NCI-H1694 (cell line): ENCODE measurements around the gene CHMP2A.

Experiments
- DNase-seq: peaks from one replicate; lab custom pipeline; 2025; lab: John Stamatoyannopoulos, UW

Gene CHMP2A

DNA sequence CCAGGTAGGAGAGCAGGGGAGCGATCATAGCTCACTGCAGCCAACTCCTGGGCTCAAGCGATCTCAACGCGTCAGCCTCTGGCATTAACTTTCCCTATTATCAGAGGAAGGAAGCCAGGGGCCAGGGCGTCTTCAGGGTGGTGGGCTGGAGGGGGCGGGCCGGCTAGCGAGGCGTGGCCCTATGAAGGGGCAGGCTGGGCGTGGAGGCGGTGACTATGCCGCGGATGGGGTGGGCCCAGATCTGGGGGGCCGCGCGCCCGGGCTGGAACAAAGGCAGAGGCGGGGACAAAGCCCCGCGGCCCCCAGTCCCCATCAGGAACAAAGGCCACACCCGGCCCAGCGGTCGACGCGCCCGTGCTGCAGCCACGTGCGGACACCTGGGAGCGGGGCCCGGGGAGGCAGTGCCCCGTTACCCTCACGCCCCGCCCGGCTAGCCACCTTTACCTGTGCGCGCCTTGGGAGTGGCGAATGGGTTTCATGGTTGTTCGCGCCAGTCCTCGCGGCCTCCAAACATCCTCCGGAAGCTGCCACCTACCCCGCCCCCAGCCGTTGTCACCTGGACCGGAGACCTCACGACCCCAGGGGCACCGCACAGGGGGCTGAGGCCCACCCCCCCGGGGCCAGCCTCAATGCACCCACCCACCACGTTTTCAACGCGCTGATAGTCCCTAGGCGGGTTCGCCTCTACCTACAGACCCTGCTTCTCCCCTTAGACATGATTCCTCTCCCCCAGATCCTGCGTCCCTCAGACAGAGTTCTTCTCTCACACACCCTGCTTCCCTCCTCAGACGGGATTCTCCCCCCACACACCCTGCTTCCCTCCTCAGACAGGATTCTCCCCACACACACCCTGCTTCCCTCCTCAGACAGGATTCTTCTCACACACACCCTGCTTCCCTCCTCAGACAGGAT, 16.4 kb downstream of the CHMP2A start:
- DNase-seq, result no peak

DNA sequence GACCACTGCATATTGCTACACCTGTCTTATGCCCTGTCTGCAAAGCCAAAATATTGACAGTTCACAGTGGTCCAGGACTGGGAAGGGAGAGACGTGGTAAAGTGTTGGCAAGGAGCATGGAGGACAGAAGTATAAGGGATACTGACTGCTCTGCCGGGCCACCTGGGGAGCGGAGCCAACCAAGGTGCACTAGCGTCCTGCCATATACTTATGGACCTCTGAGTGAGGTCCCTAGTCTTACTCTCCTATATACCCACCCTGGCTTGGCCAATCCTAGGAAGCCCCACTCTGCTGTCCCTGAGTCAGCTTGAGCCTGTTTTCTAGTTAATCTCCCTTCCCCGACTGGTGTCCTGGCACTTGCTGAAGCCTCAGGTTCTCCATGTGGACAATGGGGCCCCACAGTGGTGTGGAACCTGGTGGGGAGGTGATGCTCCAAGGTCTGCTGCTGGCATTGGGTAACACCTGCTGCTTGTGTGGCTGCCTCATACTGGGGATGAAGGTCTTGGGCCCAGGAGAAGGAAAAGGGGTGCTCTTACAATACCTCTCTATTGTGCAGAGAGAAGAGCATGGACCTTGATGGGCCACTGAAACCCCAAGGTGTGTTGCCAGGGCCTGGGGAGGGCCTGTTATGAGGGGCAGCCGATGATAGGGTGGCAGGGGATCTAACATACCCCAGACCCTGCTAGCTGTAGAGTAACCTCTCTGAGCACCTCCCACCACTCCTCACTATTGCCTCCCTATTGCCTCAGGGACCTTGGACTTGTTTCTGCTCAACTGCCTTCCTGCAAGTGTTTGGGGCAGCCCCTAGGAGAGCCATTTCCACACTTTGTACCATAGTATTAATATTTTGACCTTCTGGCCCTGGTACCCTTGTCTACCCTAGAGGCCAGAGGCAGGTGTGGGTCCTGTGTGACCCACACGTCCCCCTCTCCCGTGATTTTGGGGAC, 17.8 kb downstream of the CHMP2A start:
- no peak for DNase-seq

DNA sequence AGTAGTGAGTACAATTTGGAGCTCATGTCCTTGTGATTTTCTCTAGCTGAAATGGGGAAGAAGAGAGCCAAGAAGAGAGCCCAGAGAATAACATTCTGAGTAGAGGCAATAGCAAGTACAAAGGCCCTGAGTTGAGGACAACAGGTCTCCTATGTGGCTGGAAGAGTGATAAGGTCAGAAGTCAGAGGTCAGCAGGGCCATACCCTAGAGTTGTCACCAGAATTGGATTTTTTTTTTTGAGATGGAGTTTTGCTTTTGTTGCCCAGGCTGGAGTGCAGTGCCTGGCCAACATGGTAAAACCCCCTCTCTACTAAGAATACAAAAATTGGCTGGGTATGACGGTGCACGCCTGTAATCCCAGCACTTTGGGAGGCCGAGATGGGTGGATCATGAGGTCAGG, 19.0 kb downstream of the CHMP2A start:
- DNase-seq, result no peak

DNA sequence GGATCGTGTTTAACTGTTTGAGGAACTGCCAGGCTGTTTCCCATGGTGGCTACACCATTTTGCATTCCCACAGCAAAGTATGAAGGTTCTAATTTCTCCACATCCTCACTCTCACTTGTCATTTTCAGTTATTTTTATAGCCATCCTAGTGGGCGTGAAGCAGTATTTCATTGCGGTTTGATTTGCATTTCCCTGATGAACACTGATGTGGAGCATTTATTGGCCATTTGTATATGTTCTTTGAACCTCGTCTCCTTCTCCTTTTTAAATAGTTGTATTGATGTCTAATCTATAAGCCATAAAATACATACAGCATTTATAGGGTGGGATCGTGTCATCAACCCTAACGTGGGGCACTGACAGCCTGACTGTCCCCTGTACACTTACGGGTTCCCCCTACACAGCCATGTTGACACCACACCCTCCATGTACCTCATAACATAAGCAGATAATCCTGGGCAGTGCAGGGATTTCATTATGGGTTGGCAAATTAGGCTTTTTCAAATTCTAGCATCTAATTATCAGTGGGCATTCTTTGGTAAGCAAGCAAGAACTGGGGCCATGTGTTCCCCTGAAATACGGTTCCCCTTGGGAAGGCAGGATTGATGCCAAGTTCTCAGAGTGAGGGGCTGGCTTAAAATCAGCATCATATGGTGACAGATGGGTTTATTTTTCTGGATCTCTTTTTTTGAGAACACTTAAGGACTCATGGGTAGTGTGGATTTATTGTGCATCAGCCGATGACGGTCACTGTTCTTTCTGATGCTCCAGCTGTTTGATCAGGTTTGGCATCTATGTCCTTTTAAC, 23.7 kb downstream of the CHMP2A start:
- DNase-seq, result peak; percentile 26

DNA sequence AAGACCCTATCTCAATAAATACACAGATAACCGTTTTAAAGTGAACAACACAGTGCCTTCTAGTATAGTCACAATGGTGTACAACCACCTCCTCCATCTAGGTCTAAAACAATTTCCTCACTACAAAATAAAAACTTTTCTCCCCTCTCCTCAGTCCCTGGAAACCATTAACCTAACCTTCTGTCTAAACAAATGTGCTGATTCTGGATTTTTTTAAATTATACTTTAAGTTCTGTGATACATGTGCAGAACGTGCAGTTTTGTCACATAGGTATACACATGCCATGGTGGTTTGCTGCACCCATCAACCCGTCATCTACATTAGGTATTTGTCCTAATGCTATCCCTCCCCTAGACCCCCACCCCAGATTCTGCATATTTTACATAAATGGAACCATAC, 25.5 kb downstream of the CHMP2A start:
- DNase-seq, result no peak

DNA sequence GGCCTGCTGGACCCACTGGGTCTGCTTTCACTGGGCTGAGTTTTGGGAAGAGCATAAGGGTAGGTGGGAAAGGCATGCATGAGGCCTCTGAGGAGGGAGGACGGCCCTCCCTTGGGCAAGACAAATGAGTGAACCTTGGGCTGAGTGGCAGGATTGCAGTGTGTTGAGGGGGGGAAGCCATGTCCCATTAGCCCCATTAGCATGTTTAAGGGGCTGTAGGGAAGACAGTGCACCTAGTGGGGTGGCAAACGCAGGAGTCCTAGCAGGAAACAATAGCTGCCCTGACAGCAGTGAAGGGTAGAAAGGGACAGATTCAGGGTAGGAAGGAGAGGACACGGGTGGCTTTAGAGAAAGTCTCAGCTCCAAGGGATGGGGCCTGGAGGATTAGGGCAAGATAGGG, 32.2 kb downstream of the CHMP2A start:
- no peak for DNase-seq

DNA sequence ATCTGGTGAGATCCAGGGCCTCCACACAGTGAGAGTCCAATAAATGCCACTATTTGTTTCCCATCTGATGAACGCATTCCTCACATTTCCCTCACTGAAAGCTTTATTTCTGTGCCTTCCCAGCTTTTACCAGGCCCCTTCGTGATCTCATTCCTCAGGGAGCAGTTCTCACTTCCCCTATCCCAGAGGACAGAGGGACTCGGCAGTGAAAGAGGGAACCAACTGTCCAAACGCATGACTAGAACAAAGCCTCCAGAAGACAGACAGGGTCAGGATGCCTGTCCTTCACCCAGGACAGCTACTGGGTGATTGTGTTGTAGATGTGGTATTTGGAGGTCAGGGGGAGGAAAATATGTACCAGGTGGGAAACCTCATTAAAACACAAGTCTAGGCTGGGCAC, 33.3 kb downstream of the CHMP2A start:
- no peak for DNase-seq

DNA sequence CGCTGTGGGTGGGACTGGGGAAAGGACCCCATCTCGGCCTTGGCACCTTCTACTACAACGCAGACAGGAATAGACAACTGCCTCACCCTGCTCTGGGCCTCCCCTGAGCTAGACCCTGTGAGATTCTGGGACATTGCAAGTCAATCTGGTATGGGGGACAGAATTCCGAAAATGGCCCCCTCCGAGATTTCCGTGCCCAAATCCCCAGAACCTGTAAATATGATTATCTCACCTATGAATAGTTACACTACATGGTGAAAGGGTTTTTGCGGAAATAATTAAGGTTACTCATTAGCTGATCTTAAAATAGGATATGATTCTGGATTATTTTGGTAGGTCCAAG, 34.7 kb downstream of the CHMP2A start:
- no peak for DNase-seq

DNA sequence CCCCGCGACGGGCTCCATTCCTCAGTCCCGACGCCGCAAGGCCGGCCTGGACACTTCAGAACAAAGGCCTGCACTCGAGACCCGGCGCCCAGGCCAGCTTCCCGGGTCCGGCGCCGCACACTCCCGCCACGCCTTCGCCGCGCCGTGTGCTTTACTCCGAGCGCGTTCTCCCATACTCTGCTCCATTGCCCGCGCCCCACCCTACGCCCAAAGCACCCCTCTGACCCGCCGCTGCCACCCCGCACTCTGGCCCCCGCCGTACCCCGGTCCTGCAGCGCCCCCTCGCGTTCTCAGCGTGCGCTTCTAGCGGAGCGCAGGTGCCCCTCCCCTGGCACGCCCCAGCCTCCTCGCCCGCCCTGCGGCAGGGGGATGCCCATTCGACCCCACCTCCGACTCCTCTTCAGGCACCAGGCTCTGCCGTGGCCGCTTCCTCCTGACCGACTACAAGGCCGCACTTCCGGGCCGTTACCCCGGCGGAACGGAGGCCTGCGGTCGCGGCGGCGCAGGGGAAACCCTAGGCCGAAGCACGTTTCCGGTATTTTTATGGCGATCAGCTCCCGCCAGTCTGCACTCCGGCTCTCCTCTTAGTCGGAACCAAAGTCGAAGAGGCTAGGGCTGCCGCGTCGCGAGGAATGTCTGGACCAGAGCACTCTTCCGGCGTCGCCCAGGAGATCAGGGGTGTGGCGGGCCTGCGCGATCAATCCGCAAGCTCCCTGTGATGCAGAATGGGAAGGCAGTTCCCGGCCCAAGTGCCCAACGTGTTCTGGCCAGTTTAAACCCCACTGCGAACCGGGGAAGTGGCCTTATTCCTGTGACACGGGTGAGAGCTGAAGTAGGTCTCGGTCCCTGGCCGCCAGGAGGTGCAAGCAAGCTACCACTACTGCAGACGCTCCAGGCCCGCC, 35.3 kb downstream of the CHMP2A start, which contains the start of gene ZBTB45:
Gene ZBTB45, minus strand, starts transcription at position 456 of the 902 bp plus-strand sequence. CDS start 2,137 bp downstream, outside the sequence.
- DNase-seq, result peak; percentile 96

DNA sequence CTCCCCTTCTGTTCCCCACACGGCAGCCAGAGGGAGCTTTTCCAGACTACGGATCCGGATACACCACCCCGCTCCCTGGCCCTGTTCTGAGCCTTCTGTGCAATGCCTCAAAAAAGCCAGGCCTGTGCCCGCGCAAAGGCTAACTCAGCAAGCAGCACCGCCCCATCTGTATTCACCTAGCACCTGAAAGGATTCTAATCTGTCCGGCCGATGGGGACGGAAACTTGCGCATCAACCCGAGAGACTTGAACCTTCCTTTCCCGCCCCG, 35.9 kb downstream of the CHMP2A start:
- peak; percentile 65 for DNase-seq

DNA sequence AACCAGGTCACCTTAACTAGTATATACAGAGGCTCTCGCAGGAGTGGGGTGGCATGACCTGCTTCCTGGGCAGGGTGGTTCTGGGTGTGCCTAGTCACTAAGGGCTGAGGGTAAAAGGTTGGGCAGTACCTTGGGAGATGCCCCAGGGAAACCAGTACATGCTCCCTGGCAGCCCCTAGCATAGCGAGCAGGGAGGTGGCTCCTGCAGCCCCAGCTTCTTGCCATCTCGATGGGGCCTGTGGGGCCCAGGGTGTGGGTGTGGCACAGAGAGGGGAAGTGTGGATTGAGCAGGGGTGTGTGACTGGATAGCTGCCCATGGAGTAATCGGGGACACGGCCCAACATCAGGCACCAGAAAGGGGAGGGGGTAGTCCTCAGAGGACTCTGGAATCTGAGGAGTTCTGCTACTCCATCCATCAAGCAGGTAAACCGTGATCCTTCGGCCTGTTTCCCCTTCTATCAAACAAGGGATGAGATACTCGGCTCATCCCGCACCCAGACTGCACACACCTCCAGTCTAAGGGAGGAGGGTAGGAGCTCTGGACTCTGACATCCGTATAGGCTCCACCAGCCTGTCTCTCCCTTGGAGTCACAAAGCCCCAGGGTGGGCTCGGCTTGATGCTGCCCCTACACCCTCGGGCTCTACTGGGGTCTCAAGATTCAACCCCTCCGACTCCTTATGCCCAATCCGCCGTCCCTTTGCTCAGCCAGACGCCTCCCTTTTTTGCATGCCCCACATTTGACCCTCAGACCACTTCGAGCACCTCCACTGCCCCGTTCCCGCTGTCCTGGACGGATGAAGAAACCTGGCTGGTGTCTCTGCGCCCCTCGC, 36.4 kb downstream of the CHMP2A start:
- no peak for DNase-seq

DNA sequence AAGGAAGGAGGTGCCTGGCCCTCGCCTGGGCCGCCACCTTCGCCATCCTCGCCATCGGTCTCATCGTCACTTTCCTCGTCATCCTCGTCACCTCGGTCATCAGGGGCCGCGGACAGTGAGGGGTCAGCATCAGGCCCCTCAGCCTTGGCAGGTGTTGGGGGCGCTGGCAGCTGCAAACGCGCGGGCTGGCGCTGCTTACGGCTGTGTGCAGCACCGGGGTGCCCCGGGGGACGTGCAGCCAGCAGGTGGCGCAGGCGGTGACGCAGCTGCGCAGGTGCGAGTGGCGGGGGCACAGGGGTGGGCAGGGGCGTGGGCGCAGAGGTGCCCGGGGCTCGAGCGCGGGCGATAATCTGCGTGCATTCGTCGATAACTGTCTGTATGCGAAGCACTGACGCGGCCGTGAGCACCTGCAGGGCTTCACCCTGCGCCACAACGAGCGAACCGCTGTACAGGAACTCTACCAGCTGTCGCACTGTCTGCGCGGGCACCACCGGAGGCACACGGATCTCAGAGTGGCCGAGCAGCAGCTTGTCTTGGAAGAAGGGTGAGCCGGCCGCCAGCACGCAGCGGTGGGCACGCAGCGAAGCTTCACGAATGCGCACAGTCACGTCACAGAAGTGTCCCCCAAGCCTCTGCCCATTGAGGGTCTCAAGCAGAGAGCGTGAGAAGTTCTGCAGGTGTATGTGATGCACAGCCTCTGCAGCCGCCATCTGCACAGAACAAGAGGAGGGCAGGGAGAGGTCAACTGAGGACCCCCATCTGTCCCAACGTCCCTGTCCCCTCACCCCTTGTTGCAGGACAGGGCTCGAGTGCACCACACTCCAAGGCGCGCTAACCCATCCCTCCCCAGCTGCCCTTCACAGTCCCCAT, 37.7 kb downstream of the CHMP2A start:
- DNase-seq, result no peak

DNA sequence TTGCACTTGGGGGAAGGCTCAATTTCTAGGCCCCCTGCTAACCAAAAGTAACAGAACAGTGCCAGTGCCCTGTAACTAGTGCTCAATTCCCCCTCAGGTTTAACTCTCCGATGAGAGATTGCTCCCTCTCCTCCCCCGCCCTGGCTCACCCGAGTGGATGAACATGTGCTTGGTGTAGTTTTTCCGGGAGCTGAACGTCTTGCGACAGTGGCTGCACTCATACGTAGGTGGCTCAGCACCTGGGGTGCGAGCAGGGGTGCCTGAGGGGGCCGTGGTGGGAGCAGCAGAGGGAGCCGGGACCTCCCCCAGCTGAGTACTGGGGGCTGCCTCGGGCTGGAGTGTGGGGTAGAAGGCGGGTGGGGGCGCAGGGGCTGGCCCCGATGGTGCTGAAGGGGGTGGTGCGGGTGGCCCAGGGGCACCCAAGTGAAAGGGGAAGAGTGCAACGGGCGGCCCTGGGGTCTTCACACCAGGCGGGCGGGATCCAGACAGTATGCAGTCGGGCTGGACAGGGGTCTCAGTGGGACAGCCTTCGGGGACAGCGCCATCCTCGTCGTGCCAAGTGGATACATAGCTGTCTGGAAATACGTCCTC, 38.6 kb downstream of the CHMP2A start:
- DNase-seq, result no peak

DNA sequence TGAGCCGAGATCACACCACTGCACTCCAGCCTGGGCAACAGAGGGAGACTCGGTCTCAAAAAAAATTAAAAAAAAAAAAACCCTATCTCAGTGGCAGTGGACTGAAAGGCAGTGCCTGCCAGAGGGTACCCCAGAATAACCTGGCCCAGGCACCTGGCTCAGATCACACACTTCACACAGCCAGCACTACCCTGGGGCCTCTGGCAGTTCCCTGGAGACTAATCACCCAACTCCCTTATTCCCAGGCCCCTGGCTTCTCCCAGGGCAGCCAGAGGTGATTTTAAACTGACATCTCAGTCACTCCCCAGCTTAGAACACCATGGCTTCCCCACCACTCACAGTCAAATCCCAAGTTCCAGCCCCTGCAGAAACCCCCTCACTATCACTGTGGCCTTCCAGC, 39.6 kb downstream of the CHMP2A start:
- DNase-seq, result no peak

DNA sequence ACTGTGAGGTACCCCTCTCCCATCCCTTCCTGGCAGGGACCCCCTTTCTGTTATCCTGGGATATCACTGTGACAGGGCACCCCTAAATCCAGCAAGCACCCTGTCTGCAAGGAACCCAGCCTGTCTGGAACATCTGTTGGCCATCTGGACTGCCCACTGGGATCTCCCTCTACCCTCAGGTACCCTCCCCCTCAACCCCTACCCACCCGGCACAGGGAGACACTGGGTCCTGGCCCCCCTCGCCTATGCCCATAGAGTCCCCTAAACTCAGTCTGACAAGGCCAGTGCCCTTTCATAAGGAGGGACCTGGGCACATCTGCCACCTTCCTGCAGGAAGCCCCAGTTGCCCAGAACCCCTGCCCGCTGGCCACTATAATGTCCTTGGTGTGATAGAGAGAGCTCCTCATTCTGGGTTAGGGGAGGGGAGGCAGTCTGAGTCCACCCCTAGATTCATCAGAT, 40.3 kb downstream of the CHMP2A start:
- DNase-seq, result no peak

DNA sequence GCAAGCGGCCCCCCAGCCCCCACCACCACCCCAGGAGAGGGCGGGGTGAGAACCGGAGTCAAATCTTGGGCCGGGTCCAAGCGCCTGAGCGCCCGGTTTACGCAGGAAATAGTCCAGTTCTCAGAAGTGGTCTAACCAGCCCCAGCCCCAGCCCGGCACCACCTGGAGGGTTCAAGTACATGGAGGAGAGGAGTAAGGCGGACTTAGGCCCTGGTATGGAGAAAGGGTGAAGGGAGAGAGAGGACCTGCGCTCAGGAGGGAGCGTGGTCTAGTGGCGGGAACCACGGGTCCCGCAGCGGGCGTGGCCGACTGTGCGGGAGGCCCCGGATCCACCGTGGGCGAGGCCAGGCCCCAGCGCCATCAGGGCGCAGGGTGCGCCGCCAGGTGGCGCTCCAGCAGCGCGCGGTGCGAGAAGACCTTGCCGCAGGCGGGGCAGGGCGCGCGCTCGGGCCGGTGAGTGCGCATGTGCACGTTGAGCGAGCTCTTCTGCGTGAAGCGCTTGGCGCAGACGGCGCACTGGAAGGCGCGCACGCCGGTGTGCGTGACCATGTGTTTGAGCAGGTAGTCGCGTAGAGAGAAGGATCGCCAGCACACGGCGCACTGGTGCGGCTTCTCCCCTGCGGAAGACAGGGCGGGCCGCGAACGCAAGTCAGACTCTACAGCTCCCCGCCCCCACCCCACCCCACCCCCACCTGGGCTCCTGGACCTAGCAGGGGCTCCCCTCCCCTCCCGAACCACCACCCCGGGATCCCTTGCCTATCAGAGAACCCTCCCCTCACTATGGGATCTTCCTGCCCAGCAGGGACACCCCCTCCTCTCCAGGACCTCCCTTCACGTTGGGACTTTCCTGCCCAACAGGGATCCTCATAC, 41.0 kb downstream of the CHMP2A start:
- DNase-seq, result peak; percentile 91

DNA sequence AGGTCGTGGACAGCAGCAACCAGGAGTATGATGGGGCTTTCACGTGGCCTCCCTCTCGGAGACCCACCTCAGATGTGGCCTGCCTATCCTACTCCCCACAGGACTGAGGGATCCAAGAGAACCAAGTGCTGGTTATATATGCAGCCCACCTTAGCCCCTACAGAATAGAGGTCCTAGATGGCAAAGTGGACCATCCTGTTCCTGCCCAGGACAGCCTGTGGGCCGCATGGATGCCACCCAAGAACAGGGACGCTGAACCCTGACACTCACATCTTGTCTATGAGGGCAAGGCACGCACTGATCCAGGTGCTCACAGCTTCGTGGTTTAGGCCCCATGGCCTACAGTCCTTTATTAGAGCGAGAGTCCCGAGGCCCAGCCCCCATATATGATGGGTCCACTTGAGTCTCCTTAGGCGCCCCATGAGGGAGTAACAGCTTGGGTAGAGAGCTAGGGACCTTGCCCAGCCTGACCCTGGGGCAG, 41.7 kb downstream of the CHMP2A start:
- DNase-seq, result no peak
